ENCODE data around the gene UBE2E3. TPM values are rescaled to one million over a fixed set of nuclear protein-coding genes. Genes with fewer than 3 reads are reported as not detected.
A peak's percentile ranks its signal among the peaks of the same experiment; 100 is the strongest.
"Not testable (repeated sequence)": the region's sequence is repeated elsewhere in the genome, so short reads cannot be mapped to it uniquely, and the experiment has no call there.

The UBE2E3 gene
- 250 TPM for polyA plus RNA-seq (ENCODE audit: insufficient read length)
- long read RNA-seq, donor 1, transcript UBE2E3-202 (6 exons, 1,570 nt) = major isoform, 66 of 198 reads
- long read RNA-seq, donor 1, transcript UBE2E3-209 (6 exons, 1,556 nt) = minor isoform, 10 of 198 reads
- long read RNA-seq, donor 1, transcript UBE2E3-212 (4 exons, 499 nt) = minor isoform, 6 of 198 reads
- long read RNA-seq, donor 1, partial matches to known transcripts = 101 of 198 reads
- long read RNA-seq, donor 1, other reads (novel, unspliced or antisense) = 15 of 198 reads
- long read RNA-seq, donor 2, transcript UBE2E3-202 (6 exons, 1,570 nt) = major isoform, 44 of 136 reads
- long read RNA-seq, donor 2, partial matches to known transcripts = 71 of 136 reads
- long read RNA-seq, donor 2, other reads (novel, unspliced or antisense) = 13 of 136 reads
- long read RNA-seq, donor 3, transcript UBE2E3-212 (4 exons, 499 nt) = minor isoform, 5 of 122 reads
- long read RNA-seq, donor 3, transcript UBE2E3-202 (6 exons, 1,570 nt) = major isoform, 48 of 122 reads
- long read RNA-seq, donor 3, partial matches to known transcripts = 56 of 122 reads
- long read RNA-seq, donor 3, other reads (novel, unspliced or antisense) = 8 of 122 reads
- long read RNA-seq, donor 4, partial matches to known transcripts = 0 of 5 reads
- long read RNA-seq, donor 4, other reads (novel, unspliced or antisense) = 0 of 5 reads
- long read RNA-seq, donor 5, transcript UBE2E3-202 (6 exons, 1,570 nt) = major isoform, 87 of 214 reads
- long read RNA-seq, donor 5, transcript UBE2E3-212 (4 exons, 499 nt) = minor isoform, 8 of 214 reads
- long read RNA-seq, donor 5, transcript UBE2E3-209 (6 exons, 1,556 nt) = minor isoform, 5 of 214 reads
- long read RNA-seq, donor 5, partial matches to known transcripts = 87 of 214 reads
- long read RNA-seq, donor 5, other reads (novel, unspliced or antisense) = 24 of 214 reads
- long read RNA-seq, donor 6, transcript UBE2E3-202 (6 exons, 1,570 nt) = major isoform, 74 of 221 reads
- long read RNA-seq, donor 6, transcript UBE2E3-209 (6 exons, 1,556 nt) = minor isoform, 8 of 221 reads
- long read RNA-seq, donor 6, transcript UBE2E3-212 (4 exons, 499 nt) = minor isoform, 5 of 221 reads
- long read RNA-seq, donor 6, partial matches to known transcripts = 116 of 221 reads
- long read RNA-seq, donor 6, other reads (novel, unspliced or antisense) = 17 of 221 reads
- long read RNA-seq, donor 7, transcript UBE2E3-209 (6 exons, 1,556 nt) = minor isoform, 8 of 220 reads
- long read RNA-seq, donor 7, transcript UBE2E3-212 (4 exons, 499 nt) = minor isoform, 10 of 220 reads
- long read RNA-seq, donor 7, transcript UBE2E3-202 (6 exons, 1,570 nt) = major isoform, 92 of 220 reads
- long read RNA-seq, donor 7, partial matches to known transcripts = 78 of 220 reads
- long read RNA-seq, donor 7, other reads (novel, unspliced or antisense) = 28 of 220 reads
- long read RNA-seq, donor 8, transcript UBE2E3-202 (6 exons, 1,570 nt) = major isoform, 32 of 72 reads
- long read RNA-seq, donor 8, partial matches to known transcripts = 33 of 72 reads
- long read RNA-seq, donor 8, other reads (novel, unspliced or antisense) = 0 of 72 reads

- DNase-seq = peak; percentile 78
Observed at GRCh38 chr2:180980106-180980942, at the start of gene UBE2E3. TSS of gene UBE2E3 (plus strand) at chr2:180980605. CDS start at chr2:180982043, 1,438 bp downstream.

- no peak for DNase-seq
Observed at GRCh38 chr2:180931841-180932240, 48.6 kb upstream of the UBE2E3 start.

DNA sequence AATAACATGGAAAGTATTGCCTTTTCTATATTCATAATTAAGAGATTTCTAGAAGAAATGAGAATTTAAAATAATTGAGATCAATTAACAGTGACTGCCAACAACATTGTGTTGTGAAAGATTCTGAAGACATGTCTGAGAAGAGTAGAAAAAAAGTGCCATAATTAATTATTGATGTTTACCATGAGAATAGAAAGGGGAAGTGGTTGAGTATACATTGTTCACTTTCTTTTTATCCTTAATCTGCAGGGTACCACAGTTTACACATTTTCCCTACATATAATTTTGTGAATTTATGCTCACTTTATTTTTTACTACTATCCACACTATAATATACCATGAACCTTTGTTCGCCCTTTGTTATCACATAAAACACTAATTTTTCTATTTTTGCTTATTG is 47.1 kb upstream of the UBE2E3 start:
- no peak for DNase-seq

DNA sequence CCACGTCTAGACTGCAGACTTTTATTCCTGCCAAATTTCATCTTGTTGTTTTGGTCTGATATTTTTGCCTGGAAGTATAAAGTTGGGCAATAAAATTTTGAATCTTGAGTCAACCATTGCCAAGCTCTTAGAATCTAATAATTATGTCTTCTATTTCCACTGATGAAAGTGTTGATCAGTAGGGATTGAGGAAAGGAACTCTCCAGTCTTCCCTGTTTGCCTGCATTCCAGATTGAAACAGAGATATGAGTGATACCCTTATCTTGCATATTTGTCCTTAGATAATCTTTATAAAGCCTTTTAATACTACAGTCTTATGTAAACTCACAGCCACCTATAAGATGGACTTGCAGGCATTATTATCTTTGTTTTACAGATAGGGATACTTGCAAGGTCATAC is 45.5 kb upstream of the UBE2E3 start:
- no peak for DNase-seq

DNA sequence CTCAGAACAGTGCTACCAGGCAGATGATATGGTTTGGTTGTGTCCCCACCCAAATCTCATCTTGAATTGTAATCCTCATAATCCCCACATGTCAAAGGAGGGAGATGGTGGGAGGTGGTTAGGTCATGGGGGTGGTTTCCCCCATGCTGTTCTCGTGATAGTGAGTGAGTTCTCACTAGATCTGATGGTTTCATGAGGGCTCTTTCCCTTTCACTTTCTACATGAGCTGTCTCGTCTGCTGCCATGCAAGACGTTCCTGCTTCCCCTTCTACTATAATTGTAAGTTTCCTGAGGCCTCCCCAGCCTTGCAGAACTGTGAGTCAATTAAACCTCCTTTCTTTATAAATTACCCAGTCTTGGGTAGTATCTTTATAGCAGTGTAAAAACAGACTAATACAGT is 42.9 kb upstream of the UBE2E3 start:
- DNase-seq = not testable (repeated sequence)

DNA sequence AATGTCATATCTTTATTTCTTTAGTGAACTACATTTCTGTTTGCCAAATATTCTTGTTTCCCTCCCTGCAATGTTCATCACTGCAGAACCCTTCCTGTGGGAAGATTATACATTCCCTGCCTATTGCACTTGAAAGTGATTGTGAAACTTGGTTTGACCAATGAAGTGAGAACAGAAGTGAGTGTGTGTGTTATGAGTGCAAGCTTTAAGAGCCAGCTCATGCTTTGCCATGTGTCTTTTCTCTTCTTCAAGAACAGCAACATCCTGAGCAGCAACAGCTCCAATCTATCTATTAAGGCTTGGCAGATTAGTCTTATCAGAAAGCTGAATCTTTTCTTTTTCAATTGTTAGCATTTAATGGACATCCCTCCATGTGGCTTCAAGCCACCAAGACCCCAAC is 42.0 kb upstream of the UBE2E3 start:
- DNase-seq = no peak

- DNase-seq = no peak
Observed at GRCh38 chr2:180943275-180943674, 37.1 kb upstream of the UBE2E3 start.

GRCh38 chr2:180944372-180944771 is 36.0 kb upstream of the UBE2E3 start:
- DNase-seq = no peak

- DNase-seq = no peak
Observed at GRCh38 chr2:180947208-180947689, 33.2 kb upstream of the UBE2E3 start.

DNA sequence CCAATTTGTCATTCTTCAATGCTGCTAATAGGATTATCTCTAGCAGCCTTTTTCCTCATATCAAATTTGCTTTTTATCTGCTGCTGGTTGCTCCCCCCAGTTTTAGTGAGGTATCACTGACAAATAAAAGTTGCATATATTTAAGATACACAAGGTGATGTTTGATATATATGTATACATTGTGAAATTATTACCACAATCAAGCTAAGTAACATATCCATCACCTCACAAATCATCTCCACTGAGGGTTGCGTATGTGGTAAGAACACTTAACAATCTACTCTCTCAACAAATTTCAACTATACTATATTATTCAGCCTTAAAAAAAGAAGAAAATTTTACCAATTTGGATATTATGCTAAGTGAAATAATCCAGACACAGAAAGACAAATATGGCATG is 30.5 kb upstream of the UBE2E3 start:
- no peak for DNase-seq

GRCh38 chr2:180952082-180952481 is 28.3 kb upstream of the UBE2E3 start:
- DNase-seq = no peak

- DNase-seq = no peak
Observed at GRCh38 chr2:180952731-180953336, 27.6 kb upstream of the UBE2E3 start.

- no peak for DNase-seq
Observed at GRCh38 chr2:180953550-180953949, 26.9 kb upstream of the UBE2E3 start.

- no peak for DNase-seq
Observed at GRCh38 chr2:180955101-180955500, 25.3 kb upstream of the UBE2E3 start.

DNA sequence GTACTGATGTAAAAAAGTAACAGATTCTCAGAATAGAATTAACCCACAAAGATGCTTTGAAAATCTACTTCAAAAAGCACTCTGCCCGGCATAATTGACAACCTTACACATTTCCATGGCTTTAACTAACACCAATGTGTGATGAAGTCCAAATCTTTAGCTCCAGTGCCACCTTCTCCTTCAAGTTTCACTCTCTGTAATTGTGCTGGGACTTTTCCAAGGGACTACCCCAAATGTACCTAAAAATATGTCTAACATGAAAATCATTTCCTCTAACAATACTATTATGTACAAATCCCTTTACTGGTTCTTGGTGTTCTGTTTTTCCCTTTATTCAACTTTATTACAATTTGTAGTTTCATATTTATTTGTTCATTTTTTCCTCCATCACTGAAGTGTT is 20.6 kb upstream of the UBE2E3 start:
- DNase-seq = no peak

- DNase-seq = no peak
Observed at GRCh38 chr2:180960982-180961381, 19.4 kb upstream of the UBE2E3 start.

GRCh38 chr2:180962727-180963314 is 17.6 kb upstream of the UBE2E3 start:
- no peak for DNase-seq

GRCh38 chr2:180966378-180966777 is 14.0 kb upstream of the UBE2E3 start:
- no peak for DNase-seq

DNA sequence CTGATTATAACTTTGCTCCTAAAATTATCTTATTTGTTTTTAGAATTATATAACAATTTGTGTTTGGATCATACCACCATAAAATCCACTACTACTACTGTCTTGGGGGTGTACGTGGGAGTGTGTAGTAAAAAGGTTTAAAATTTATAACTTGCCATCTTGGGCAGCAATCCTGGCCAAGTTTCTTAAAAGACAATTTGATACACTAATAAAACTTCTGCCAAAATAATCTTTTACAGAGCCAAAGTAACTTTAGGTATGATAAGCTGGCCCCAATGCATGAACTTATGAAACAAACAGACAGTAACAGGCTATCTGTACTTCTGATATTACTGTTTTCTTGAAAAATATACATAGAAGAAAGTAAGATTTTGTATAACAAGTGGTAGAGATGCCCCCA is 11.3 kb upstream of the UBE2E3 start:
- DNase-seq = no peak

- DNase-seq = no peak
Observed at GRCh38 chr2:180970016-180970415, 10.4 kb upstream of the UBE2E3 start.
